GM21515 (cell line): Measurements from ENCODE around the gene PPFIA3.

ENCODE experiments used
- ATAC-seq: cut with Tn5 transposase; IDR thresholded peaks from one replicate; pipeline ENCODE4 v1.9.1; 2021; ENCODE audit not compliant: unreplicated experiment

The PPFIA3 gene

DNA sequence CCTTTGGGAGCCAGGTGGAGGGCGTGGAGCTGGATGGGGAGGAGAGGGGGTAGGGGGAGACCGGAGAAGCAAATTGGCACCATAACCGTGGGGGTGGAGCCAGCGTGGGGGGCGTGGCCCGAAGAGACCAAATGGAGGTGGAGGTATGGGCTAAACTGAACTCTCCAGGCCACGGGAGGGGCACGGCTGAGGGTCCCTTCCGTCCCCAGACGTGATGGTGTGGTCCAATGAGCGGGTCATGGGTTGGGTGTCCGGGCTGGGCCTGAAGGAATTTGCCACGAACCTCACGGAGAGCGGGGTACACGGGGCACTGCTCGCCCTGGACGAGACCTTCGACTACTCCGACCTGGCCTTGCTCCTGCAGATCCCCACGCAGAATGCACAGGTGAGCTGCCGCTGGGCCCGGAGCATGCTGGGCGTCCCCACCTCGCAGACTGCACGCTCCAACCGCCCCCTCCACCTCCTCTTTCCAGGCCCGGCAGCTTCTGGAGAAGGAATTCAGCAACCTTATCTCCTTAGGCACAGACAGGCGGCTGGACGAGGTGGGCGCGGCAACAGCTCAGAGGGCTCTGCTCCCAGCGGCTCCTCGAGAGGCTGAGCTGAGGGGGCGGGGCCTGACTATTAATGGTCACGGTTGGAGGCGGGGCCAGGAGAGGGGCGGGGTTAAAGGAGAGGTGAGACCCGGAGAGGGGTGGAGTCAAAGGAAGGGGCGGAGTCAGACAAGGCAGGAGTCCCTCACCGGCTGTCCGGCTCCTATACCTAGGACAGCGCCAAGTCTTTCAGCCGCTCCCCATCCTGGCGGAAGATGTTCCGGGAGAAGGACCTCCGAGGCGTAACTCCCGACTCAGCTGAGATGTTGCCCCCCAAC, 29.7 kb downstream of the PPFIA3 start:
- no peak for ATAC-seq

DNA sequence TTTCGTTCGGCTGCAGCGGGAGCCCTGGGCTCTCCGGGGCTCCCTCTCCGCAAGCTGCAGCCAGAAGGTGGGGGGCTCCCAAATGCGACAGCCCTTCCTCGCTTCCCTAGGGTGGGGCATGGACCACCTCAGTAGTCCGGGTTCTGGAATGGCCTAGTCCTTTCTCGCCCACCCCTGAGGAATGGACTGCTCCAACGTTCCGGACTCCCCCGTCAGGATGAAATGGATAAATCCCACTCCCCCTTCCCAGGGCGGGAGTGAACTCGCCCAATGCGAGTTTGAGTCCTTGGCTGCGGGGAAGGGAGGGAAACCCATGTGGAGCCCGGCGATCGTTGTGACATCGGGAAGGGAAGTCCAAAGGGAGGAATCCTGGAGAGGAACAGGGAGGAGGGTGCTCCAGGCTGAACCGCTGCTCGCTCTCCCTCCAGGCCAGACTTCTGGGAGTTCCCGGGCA, 30.3 kb downstream of the PPFIA3 start:
- ATAC-seq, result no peak

DNA sequence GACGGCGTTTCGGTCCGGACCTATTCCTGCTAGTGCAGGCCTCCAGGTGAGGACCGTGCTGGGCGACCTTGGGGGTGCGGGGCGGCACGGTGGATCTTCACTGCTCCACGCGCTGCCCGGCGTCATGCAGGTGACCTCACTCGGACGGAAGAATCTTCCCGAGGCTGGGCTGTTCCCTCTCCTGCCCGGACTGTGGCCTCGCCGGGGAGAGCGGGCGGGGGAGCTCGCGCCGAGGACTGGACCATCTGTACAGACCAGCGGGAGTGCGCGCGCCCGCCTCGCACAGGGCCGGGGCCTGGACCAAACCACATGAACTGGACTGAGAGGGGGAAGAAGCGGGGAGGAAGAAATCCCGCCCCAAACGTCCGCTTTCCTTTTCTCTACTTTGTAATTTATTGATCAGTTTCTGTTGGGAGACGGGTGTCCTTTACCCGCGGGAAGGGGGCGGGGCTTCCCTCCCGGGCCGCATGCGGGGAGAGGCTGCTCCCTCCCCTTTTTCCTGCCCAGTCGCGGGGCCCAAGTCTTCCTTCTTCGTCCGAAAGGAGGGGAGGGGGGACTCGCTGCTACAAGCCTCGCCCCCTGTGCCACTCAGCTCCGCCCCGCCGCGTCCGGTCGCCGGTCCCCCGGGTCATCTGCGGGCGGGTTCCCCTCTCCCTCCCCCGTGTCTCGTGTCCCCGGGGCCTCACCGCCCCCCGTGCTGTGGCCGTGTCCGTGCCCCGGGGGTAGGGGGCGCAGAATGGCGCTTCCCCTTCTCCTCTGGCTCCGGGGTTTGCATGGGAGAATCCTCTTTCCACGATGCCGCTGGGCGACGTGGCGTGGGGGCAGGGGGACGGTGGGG, 31.0 kb downstream of the PPFIA3 start:
- no peak for ATAC-seq

DNA sequence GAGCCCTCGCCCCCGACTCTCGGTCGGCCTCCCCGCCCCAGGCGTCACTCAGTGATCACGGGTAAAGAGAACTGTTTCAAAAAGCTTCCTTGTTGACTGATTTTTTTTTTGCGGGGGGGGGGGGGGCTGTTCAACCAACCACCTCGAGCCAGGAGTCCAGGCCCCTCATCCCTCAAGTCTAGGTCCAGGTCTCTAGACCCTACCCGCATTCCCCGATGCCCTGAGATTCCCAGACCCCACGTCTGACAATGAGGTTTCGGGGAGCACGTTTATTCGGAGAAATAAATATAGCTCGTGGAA, 31.6 kb downstream of the PPFIA3 start:
- ATAC-seq, result no peak

DNA sequence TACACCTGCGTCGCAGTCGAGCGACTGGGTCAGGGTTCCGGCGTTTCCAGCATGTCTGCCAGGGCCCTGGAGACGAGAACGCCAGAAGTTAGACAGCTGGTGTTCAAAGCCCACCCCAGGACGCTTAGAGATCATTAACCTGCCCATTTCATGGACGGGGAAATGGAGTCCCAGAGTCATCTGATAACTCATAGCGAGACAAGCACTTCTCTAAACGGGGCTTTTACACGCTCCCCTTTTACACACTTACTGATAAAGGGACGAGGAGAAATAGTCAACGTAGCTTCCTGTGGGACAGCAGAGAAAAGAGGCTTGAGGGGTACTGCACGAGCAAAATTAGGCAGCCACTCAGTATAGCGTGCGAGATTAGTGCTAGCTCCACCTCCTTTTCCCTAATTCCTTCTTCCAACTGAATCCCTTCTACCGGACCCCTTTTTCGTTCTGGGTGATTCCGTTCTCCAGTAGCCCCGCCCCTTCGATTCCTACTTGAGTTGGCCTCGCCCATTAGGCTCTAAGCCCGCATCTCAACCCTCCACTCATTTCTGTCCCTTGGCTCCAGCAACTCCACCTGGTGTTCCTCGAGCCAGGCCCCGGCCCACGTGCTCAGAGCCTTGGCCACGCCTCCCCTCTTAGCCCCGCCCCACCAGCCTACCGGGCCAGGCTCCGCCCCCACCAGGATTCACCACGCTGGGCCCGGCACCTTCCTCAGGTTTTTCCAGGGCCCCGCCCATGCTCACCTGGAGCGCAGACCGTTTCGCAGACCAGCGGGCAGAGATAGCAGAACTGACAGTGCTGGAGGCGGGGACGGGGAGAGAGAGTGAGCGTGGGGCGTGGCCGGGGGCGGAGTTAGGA, 32.1 kb downstream of the PPFIA3 start:
- ATAC-seq, result no peak

DNA sequence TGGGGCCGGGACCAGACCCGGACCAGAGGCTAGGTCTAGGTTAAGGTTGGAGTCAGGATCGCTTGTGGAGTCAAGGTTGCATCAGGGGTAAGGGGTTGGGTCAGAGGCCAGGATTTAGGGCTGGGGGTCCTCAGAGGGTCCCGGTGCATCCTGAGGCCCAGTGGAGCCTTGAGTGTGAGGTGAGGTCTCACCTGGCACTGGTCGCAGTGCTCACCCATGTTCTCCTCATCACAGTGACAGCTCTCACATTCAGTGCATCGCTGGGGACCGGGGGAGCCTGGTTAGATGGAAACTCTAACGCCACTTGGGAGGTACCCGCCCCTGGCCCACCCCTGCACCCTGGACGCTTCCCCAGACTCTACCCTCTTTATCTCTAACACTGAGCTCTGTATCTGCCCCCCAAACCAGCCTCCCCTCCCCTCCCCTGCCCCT, 32.8 kb downstream of the PPFIA3 start:
- no peak for ATAC-seq

DNA sequence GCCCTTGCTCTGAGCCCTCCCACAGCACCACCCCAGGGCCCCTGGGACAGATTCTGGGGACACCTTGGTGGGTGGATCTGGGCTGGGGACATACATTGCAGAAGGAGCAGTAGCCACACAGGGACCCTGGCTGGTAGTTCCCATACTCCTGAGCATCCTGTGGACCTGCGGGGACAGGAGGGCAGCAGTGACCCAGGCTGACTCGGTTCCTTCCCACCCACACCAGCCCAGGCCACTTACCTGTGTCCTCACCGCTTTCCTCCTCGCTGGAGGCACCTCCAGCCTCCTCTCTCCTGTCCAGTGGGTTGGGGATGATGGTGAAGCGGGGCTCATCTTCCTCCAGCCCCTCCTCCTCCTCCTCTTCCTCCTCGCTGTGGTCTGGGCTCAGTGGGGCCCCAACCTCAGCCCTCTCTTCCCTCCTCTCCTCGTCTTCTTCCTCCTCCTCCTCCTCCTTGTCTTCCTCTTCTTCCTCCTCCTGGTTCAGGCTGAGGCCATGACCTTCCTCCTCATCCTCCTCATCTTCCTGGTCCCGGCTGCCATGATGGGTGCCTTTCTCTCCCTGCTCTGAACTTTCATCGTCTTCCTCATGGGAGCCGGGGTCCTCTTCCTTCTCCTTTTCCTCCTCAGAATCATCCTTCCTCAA, 33.9 kb downstream of the PPFIA3 start:
- no peak for ATAC-seq

DNA sequence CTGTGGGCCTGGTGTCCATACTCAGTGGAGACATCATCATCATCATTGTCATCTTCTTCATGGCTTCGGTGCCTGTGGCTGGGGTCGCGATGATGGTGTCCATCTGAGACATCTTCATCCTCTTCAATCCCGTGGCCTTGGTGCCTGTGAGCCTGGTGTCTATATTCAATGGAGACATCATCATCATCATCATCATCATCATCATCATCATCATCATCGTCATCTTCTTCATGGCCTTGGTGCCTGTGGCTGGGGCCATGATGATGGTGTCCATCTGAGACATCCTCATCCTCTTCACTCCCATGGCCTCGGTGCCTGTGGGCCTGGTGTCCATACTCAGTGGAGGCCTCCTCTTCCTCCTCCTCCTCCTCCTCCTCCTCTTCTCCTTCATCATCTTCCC, 34.9 kb downstream of the PPFIA3 start:
- ATAC-seq, result no peak

DNA sequence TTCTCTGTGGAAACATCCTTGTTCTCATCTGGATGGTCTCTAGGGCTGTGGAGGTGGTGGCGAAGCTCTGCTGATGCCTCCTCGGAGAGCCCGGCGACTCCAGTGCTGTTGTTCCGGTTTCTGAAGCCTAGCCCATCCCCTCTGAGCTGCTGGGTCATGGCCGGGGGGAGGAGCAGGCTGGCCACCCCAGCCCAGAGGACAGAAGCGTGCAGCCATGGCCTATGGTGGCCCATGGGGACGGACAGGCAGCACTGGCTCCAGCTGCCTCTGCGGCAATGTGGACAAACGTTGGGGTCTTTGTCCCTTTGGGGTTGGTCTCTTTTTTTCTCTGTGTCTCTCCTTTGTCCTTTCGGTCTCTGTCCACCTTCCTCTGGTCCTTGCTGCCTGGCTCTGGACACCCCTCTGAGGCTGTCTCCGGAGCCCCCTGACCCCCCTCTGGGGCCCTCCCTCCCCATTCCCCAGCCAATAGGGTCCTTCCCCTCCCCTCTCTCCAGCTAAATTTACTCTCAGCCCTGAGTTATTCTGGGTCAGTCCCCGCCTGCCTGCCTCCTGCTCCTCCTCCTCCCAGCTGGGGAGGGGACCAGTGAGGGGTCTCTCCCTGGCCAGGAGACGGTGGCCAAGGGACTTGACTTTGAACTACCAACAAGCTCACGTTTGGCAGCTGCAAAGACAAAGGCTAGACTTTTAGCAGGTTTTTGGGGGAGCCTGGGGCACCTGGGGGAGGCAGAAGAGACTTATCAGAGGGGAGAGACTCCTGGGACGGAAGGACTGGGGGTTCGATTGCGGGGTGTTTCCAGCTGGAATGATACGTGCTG, 35.9 kb downstream of the PPFIA3 start, which contains the start of gene HRC:
TSS of gene HRC (minus strand) at position 392 of the 815 bp plus-strand sequence. CDS start at position 233, 159 bp downstream.
- ATAC-seq, result no peak

DNA sequence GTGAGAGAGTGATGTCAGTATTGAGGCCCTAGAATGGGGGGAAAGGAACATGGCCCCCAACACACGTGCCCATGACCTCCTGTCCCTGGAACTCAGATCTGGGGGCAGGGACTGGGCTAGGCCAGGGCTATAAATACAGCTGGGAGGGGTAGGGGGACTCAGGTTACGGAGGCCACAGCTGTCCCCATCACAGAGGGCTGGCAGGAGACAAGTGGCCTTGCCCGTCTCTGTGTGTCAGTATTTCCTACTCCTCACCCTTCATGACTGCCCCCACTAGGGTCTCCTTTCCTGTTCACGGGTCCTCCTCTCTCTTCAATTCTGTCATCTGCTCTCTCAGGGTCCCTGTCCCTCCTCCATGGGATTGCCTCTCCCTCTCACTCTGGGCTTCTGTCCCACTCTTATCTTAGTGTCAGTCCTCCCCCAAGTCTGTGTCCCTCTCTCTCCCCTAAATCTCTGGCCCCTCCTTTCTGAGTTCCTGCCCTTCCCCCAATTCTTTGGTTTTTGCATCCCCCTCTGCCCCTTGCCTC, 36.5 kb downstream of the PPFIA3 start:
- no peak for ATAC-seq

DNA sequence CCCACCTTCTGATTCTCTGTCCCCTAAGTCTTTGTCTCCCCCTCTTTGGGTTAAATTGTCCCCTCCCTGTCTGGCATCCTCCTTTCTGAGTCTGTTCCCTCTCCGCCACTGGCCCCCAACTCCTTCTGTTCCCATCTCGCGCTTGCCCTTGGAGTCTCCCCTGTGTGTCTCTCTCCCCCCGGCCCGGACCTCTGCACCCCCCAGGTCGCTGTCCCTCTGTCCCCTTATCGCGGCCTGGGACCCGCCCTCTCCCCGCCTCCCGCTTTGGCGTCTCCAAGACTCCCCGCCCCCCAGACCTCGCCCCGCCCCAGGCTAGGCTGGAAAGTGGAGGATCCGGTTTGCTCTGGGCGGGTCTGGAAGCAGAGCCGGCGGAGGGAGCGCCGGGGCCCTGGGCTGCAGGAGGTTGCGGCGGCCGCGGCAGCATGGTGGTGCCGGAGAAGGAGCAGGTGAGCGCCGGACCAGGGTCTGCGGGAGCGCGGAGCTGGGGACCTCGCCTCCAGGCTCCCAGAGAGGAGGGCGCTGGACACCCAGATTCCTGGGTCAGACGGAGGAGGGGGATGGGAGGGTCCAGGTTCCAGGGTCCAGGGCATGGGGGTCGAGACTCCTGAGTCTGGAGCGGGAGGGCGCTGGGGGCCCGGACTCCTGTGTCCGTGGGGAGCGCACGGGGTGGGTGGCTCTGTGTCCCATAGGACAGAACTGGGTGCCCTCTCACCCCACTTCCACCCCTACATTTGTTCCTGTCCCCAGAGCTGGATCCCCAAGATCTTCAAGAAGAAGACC, 38.3 kb downstream of the PPFIA3 start, which contains the start of gene TRPM4:
TSS of gene TRPM4 (plus strand) at position 348 of the 780 bp plus-strand sequence. CDS start at position 423, 75 bp downstream.
- ATAC-seq, result no peak

DNA sequence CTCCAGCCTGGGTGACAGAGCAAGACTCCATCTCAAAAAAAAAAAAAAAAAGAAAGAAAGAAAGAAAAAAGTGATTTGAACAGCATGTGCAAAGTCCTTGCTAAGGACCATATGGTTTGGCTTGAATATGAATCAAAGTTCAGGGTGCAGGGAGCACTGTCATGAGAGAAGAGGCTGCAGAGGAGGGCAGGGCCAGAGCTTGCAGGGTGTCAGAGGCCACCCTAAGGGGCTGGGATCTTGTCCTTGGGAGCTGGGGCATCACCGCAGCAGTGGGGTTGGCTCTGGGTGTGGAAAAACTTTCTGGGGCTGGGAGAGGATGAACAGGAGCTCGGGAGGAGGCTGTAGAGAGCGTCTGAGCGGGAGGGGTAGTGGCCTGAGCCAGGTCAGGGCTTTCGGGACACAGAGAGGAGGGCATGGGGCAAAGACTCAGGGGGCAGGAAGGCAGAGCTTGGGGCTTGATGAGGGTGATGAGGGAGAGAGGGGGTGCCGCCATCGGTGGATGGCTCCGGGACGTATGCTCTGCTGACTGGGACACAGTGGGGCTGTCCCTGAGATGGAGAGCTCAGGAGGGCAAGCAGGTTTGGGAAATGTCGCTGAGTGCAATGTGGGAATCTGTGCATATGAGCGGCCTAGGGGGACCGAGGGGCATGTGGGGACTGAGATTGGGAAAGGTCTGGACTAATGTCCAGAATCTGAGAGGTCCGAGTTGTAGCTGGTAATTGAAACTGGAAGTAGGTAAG, 41.3 kb downstream of the PPFIA3 start:
- ATAC-seq, result no peak

DNA sequence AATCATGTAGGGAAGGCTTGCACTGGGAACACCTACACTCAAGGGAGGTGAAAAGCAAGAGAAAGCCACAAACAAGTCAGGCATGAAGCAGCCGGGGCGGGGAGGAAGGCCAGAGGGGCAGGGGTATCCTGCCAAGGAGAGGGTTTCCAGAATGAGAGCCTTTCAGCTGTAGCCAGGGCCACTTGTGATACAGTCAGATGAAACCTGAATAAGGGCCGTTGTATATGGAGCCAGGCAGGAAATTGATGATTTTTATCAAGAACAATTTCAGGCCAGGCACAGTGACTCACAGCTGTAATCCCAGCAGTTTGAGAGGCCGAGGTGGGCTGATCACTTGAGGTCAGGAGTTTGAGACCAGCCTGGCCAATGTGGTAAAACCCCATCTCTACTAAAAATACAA, 42.6 kb downstream of the PPFIA3 start:
- no peak for ATAC-seq

DNA sequence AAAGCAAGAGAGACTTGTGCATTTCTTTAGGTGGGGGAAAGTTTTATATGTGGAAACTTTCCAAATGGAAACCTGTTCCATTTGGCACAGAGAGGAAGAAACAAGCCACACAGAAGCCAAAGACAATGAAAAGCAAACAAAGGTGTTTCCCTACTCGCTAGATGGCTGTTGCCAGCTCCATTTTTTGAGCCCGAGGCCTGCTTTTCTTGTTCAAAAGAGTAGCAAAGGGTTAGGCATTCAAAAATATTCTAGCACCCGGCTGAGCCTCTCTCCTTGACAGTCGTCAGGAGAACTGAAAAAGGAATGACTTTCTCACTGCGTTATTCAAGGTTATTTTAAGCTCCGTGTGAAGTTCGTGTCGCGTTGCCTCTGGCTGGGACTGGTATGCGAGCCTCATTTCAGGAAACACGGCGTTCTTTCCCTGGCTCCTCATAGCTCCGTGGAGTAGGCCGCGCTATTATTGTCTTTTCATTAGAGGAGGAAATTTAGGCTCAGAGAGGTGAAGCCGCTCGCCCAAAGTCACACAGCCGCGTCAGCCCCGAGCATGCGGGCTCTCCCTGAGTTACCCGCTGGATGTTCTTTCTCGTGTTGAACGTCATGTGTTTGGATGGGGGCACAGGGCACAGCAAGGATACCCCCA, 45.9 kb downstream of the PPFIA3 start:
- ATAC-seq, result no peak

DNA sequence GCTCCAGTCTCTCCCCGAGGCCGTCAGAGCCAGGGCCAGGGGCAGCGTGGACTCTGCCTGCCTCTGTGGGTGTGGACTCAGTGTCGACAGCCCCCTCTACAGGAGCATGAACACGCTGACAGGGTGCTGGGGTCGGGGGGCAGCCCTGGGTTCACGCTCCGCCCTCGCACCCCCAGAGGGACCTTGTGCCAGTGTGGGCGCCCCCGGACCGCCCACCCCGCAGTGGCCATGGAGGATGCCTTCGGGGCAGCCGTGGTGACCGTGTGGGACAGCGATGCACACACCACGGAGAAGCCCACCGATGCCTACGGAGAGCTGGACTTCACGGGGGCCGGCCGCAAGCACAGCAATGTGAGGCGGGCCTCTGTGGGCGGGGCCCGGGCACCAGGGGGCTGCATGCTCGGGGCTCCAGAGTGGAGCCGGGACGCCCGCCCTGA, 46.5 kb downstream of the PPFIA3 start:
- ATAC-seq, result no peak

DNA sequence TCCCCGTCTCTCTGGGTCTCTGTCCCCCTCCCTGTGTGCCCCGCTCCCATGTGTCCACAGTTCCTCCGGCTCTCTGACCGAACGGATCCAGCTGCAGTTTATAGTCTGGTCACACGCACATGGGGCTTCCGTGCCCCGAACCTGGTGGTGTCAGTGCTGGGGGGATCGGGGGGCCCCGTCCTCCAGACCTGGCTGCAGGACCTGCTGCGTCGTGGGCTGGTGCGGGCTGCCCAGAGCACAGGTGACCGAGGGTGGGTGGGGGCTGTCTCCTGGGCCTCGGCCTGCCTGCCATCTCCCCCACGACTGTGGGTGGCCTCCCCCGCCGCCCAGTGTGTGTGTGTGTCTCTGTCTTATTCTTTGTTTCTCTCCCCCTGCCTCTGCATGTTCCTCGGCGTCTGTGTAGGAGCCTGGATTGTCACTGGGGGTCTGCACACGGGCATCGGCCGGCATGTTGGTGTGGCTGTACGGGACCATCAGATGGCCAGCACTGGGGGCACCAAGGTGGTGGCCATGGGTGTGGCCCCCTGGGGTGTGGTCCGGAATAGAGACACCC, 48.6 kb downstream of the PPFIA3 start:
- ATAC-seq, result no peak

DNA sequence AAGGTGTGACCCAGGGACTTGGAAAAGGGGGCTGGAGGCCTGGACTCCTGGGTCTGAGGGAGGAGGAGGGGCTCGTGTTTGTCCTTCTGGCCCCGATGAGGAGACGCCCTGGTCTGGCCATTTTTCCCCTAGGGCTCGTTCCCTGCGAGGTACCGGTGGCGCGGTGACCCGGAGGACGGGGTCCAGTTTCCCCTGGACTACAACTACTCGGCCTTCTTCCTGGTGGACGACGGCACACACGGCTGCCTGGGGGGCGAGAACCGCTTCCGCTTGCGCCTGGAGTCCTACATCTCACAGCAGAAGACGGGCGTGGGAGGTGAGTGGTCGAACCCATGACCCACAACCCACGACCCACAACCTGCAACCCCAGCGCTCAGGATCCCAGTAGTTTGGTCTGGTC, 49.1 kb downstream of the PPFIA3 start:
- no peak for ATAC-seq
